ENCODE data around the gene GDPD5.

GDPD5 gene, protein sequence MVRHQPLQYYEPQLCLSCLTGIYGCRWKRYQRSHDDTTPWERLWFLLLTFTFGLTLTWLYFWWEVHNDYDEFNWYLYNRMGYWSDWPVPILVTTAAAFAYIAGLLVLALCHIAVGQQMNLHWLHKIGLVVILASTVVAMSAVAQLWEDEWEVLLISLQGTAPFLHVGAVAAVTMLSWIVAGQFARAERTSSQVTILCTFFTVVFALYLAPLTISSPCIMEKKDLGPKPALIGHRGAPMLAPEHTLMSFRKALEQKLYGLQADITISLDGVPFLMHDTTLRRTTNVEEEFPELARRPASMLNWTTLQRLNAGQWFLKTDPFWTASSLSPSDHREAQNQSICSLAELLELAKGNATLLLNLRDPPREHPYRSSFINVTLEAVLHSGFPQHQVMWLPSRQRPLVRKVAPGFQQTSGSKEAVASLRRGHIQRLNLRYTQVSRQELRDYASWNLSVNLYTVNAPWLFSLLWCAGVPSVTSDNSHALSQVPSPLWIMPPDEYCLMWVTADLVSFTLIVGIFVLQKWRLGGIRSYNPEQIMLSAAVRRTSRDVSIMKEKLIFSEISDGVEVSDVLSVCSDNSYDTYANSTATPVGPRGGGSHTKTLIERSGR

GRCh38 chr11:75525433-75526191 is at the start of gene GDPD5:
Gene GDPD5 (minus strand): TSS chr11:75525941. CDS start chr11:75477735, 48,206 bp downstream.
- DNase-seq (ENCODE audit: low read depth in 2 of 2) = peak; percentile 68 to 80

DNA sequence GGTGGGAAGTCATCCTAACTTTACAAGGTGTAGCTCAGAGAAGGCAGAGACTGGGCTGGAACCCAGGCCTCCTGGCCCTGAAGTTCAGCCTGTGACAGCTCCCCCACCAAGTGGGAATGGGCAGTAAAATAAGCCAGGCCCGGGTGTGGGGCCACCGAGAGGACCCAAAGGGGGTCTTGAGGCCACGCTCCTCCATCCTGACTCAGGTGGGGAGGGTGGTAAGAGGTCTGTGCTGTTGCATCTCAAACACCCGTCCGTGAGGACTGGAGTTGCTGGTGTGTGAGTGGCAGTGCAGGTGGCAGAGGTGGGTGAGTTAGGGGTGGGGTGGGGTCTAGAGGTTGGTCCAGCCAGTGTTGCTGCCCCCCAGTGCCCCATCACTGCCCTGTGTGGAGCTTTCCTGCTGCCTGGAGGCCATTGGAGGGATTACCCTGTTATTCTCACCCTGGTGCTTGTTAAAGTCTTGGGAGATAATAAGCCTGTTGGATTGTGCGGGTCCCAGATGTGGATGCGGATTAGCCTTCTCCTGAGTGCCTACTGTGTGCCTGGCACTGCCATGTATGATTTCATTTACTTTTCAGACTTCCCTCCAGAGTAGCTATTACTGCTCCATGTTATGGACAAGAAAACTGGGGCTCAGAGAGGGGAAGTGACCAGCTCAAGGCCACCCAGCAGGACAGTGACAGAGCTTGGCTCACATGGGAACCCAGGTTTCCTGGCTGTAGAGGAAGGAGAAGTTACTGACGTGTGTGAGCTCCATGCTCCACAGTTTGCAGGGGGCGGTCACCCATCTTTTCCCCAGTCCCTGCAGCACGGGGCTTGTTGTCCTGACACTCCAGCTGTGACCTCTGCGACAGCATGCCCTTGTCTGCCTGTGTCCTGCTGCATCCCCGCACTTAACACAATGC is 49.2 kb upstream of the GDPD5 start:
- no peak for DNase-seq (ENCODE audit: low read depth in 2 of 2)

GRCh38 chr11:75572744-75573143 is 47.0 kb upstream of the GDPD5 start:
- DNase-seq (ENCODE audit: low read depth in 2 of 2) = no peak

DNA sequence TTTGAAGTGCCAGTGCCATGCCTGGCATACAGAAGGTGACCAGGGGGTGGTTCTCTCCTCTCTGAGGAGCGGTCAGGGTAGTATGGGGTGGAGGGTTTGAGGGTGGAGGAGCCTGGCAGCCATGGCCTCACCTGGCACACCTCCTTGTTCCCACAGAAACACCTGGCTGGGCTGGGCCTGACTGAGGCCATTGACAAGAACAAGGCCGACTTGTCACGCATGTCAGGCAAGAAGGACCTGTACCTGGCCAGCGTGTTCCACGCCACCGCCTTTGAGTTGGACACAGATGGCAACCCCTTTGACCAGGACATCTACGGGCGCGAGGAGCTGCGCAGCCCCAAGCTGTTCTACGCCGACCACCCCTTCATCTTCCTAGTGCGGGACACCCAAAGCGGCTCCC is 45.9 kb upstream of the GDPD5 start:
- DNase-seq (ENCODE audit: low read depth in 2 of 2) = no peak

GRCh38 chr11:75570559-75571139 is 44.9 kb upstream of the GDPD5 start:
- DNase-seq (ENCODE audit: low read depth in 2 of 2) = no peak

DNA sequence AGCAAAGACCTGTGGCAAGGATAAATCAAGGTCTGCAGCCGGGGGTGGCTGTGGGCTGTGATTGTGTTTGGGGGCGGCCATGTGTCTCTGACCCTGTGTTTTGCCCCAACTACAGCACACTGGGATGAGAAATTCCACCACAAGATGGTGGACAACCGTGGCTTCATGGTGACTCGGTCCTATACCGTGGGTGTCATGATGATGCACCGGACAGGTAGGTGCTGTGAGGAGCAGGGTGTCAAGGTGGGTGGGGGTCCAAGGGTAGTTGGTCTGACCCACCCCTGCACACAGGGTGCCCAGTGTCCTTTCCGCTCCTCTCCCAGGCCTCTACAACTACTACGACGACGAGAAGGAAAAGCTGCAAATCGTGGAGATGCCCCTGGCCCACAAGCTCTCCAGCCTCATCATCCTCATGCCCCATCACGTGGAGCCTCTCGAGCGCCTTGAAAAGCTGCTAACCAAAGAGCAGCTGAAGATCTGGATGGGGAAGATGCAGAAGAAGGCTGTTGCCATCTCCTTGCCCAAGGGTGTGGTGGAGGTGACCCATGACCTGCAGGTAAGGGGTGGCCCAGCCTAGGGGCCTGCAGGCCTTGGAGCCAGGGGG is 43.0 kb upstream of the GDPD5 start:
- no peak for DNase-seq (ENCODE audit: low read depth in 2 of 2)

- DNase-seq (ENCODE audit: low read depth in 2 of 2) = no peak
Measured at GRCh38 chr11:75567971-75568370, 42.2 kb upstream of the GDPD5 start.

DNA sequence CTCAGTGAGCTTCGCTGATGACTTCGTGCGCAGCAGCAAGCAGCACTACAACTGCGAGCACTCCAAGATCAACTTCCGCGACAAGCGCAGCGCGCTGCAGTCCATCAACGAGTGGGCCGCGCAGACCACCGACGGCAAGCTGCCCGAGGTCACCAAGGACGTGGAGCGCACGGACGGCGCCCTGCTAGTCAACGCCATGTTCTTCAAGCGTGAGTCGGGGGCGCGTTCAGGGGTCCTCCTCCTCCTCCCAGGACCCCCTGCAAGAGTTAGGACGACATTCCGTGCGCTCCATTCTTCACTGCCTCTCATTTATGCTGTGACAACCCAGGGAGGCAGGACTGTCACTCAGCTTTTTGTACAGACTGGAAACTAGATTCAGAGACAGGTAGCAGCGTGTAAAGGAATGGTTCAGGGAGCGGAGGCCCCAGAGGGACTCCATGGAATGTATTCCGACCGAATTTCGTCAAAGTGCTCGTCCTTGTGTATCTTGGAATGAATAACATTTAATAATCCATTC is 41.1 kb upstream of the GDPD5 start:
- no peak for DNase-seq (ENCODE audit: low read depth in 2 of 2)

DNA sequence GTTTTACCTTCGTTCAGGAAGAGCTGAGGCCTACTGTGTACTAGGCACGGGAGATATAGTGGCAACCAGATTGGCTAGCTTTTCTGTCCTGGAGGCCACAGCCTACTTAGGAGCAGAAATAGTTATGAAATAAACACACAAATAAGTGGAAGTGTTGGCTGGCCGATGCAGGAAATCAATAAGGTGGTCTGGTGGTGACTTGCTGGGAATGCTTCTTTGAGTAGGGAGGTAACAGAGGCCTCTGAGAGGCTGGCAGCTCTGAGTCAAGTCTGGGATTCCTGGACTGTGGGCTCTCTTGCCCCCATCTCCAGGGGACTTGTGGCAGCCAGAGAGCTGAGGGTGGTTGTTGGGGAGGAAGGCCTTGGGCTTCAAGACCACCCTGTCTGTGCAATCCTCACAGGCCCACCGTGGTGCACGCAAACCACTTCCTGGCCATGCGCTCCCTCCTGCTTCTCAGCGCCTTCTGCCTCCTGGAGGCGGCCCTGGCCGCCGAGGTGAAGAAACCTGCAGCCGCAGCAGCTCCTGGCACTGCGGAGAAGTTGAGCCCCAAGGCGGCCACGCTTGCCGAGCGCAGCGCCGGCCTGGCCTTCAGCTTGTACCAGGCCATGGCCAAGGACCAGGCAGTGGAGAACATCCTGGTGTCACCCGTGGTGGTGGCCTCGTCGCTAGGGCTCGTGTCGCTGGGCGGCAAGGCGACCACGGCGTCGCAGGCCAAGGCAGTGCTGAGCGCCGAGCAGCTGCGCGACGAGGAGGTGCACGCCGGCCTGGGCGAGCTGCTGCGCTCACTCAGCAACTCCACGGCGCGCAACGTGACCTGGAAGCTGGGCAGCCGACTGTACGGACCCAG is 40.4 kb upstream of the GDPD5 start:
- no peak for DNase-seq (ENCODE audit: low read depth in 2 of 2)

DNA sequence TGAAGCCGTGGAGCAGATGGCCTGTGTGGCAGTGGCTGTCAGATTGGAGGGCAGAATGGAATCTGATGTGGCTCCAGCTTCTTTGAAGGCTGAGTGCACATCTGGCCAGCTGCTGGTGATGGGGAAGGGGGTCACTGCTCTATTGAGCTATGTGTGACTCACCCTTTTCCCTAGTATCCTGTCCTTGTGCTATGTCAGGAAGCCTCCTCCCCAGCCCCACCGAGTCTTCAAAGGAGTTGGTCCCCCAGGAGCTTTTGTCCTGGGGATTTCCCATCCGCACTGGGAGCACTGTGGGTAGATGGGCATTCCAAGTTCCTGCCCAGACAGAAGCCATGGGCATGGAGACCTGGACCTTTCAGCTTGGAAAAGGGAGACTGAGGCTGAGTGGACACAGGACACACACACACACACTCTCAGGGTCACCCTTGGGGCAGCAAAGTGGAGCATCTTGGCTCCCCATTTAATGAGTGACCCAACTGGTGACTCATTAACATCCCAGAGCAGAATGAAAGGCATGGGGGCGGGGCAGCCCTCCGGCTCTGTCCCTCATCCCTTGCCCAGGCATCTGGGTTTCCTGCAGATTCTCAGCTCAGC is 39.6 kb upstream of the GDPD5 start:
- no peak for DNase-seq (ENCODE audit: low read depth in 2 of 2)

DNA sequence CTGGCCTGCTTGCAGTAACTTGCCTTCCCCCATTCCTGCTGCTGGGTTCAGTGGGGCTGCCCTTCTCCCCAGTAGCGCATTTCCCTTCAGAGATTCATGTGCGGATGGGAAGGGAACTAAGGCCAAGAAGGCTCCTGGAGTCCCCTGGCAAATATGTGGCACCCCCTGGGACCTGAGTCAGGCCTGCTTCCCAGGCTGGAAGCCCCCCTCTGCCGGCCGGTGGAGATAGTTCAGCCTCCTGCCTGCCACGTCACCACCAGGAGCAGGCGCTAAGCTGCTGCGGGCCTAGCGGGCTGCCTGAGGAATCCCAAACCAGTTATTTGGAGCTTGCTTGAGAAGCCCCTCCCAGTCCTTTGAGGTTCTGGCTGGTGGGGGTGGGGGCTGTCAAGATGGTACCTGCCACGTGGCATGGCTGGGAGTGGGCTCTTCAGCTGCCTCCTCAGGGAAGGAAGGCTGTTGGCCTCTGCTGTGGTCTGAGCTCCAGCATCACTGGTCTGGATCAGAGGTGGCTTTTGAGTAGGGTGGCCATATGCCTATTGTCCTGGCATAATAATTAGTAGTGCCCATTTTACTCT is 38.3 kb upstream of the GDPD5 start:
- DNase-seq (ENCODE audit: low read depth in 2 of 2) = no peak

DNA sequence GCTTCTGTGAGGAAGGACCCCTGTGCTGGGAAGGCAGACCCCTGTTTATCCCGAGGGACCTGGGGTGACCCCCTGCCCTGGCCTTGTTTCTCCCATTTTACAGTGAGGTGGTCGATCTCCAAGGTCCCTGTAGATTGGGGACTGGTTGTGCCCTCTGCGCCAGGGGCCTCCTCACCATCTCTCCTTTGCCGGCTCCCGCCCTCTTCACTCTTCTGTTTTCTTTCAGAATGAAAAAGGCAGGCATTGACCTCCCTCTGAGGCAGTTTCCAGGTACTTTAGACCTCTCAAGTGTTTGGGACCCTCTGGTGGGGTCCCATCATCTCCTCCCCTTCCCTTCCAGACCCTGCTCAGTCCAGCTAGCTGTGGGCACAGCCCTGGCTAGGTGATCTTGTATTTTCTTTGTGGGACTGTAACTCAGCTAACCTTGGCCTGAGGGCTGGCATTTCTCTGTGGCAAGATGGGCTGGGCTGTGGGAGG is 37.8 kb upstream of the GDPD5 start:
- no peak for DNase-seq (ENCODE audit: low read depth in 2 of 2)

GRCh38 chr11:75562836-75563484 is 37.2 kb upstream of the GDPD5 start:
- DNase-seq (ENCODE audit: low read depth in 2 of 2) = no peak

- DNase-seq (ENCODE audit: low read depth in 2 of 2) = peak; percentile 65 to 72
Measured at GRCh38 chr11:75562048-75562835, 36.5 kb upstream of the GDPD5 start, which contains the start of gene SERPINH1. Gene SERPINH1 (plus strand): TSS chr11:75562253. CDS start chr11:75566350, 4,097 bp downstream.

DNA sequence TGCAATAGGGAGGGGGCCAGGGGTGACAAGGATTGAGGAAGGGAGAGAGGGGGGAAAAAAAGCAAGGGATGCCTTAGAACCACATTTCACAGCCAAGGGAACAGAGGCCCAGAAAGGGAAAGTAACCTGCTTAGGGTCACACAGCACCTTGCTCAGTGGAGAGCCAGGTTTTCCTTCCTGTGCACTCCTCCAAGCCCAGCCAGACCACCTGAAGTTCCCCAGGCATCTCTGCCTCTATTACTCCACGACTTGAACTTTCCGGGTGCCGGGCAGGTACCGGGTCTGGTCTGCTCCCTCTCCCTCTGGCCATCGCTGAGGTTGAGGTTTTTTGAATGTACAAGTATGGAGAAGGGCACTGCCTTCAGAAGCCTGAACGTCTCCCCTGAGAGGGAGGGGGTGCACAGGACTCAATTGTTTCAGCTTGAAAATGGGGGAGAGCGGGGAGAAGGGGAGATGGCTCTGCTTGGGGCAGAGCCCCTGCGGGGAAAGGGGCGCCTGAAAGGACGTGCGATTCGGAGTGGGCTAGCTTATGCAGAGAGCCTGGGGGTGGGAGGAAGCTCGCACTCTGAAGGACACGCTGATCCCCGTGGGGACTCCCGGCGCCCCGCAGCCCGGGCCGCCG is 35.8 kb upstream of the GDPD5 start:
- DNase-seq (ENCODE audit: low read depth in 2 of 2) = peak in 1 of 2 experiments; percentile 2

DNA sequence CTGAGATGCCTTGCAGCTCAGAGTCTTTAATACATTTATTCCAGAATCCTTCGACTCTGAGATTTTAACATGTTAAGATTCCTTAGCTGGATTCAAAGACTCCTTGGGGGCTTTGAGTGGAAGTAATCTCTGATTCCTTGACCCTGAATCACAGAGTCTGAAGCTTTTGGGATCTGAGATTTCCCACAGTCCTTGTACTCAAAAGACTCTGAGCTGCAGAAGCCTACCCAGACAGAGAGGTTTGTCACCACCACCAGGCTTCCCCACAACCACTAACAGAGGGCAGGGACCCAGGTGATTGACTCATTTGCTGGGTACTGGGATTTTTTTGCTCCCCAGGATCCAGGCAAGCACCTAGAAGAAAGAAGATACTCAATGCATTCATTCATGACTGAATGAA is 34.9 kb upstream of the GDPD5 start:
- DNase-seq (ENCODE audit: low read depth in 2 of 2) = no peak
